Breast epithelium (tissue), 3 donors: Measurements from ENCODE around the gene WWTR1.

Source experiments
- POLR2A ChIP-seq: fragments of 450-650 bp; IDR thresholded peaks from one replicate; pipeline ENCODE4 v1.6.1; 2016; ENCODE audit warnings: antibody characterized with exemption, mild to moderate bottlenecking, moderate library complexity
- POLR2AphosphoS5 ChIP-seq, 3 donors: sonication (generic); formaldehyde crosslinking; IDR thresholded peaks; one replicate each; pipeline ENCODE4 v1.6.1; 2017; ENCODE audit warnings: antibody characterized with exemption in 3 of 3
- TF ChIP-seq, protein P1 (sequence below), 3 donors: fragments of 450-650 bp; IDR thresholded peaks; one replicate each; pipeline ENCODE4 v1.5.1; 2016 to 2017; ENCODE audit warnings: antibody characterized with exemption in 3 of 3, mild to moderate bottlenecking in 3 of 3, moderate library complexity in 3 of 3

DNA sequence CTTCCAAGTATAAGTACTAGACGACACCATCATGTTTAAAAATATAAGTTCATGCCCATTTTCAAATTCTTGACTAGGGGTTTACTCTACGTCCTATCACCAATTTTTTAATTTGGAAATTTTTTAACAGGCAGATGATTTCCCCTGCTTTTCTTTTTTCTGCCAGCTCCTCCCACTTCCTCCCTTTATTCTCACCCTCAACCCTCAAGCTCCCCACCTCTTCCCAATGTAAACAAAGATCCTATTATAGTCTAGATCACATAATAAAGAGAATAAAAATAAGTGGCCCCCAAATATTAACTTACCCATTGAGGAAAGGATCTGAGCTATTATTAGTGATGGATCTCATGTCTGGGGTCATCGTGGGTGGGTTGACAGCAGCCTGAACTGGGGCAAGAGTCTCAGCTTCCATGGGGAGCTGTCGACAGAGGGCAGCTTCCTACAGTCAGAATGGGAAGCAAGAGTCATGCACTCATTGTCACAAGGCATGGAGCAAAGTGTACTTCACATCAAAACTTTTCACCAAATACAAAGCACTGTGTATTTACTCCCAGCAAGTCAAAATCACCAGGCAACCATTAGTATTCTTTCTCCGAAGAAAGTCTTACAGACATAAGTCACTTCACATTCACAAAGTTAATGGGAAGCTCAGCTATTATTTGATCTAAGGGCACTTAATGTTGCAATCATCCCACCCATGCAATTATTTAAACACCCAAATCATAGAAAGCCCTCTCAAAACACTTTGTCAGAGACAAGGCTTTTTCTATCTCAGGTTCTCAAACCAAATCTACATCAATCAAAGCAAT lies 130.1 kb downstream of the WWTR1 start:
- TF ChIP-seq, protein P1, sequence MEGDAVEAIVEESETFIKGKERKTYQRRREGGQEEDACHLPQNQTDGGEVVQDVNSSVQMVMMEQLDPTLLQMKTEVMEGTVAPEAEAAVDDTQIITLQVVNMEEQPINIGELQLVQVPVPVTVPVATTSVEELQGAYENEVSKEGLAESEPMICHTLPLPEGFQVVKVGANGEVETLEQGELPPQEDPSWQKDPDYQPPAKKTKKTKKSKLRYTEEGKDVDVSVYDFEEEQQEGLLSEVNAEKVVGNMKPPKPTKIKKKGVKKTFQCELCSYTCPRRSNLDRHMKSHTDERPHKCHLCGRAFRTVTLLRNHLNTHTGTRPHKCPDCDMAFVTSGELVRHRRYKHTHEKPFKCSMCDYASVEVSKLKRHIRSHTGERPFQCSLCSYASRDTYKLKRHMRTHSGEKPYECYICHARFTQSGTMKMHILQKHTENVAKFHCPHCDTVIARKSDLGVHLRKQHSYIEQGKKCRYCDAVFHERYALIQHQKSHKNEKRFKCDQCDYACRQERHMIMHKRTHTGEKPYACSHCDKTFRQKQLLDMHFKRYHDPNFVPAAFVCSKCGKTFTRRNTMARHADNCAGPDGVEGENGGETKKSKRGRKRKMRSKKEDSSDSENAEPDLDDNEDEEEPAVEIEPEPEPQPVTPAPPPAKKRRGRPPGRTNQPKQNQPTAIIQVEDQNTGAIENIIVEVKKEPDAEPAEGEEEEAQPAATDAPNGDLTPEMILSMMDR (IDR thresholded peaks at IDR 0.05): no peak
- TF ChIP-seq POLR2AphosphoS5 (IDR thresholded peaks at IDR 0.05): no peak
- TF ChIP-seq POLR2A: no peak
